Measurements from ENCODE around the gene CFL2.
A peak's percentile ranks its signal among the peaks of the same experiment; 100 is the strongest.
"Not testable (repeated sequence)": the region's sequence is repeated elsewhere in the genome, so short reads cannot be mapped to it uniquely, and the experiment has no call there.

Gene CFL2

DNA sequence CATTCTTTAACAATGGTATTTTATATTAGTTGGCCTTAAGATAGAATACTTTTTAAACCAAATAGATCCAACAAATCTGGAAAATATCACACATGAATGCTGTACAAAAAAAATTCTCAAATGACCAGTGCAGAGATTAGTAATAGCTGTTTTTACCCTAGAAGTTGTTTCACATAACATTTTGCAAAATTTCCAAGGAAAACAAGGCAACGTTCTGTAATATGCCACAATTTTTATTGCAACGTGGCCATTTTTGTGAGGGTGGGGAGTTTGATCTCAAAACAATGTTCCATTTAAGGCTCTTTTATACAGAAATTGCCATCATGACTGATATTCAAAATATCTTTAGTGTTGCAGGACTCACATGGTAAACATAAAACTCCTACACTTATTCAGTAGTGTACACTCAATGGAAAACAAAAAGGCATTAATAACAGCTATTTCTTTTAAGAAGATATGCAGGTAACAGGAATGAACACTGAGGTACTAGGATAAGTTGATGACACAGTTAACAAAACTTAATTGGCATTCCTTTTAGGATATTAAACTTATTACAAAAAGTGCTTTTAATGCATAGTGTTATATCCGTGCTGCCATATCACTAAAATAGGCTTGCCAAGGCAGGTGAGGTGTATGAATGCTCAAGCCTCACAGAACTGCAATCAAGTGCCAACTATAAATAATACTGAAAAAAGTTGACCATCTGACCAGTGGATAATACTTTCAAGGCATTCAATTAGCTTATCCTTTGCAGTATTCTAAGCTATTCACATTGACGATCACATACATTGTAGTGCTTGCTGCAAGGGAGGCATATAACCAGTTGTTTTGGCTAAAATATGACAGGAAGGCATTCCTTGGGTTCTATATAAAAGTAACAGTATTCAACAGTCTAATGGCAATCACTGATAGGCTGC lies 2.3 kb downstream of the CFL2 start:
- DNase-seq (ENCODE audit: low spot score): no peak

DNA sequence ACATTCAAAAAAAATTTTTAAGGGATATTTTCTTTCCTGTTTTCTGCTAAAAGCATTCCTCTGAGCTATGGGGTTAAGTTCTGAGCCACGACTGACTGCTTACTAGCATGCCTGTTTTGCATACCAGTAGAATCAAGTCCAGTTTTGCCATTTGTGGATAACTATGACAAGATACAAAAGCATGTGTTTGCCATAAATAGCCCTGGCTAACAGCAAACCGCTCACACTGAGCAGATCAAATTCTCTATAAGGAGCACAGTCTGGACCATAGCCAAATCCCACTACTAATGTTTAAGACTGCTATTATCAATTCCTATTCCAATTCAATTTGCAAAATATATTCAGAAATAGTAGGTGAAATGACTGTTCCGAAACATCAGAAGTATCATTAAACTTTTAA lies 3.2 kb downstream of the CFL2 start:
- no peak for DNase-seq (ENCODE audit: low spot score)

GRCh38 chr14:34710744-34711143 lies 3.6 kb downstream of the CFL2 start:
- no peak for DNase-seq (ENCODE audit: low spot score)

- no peak for DNase-seq (ENCODE audit: low spot score)
Measured at GRCh38 chr14:34710006-34710405, 4.4 kb downstream of the CFL2 start.

- DNase-seq (ENCODE audit: low spot score): no peak
Measured at GRCh38 chr14:34707722-34708121, 6.7 kb downstream of the CFL2 start.

DNA sequence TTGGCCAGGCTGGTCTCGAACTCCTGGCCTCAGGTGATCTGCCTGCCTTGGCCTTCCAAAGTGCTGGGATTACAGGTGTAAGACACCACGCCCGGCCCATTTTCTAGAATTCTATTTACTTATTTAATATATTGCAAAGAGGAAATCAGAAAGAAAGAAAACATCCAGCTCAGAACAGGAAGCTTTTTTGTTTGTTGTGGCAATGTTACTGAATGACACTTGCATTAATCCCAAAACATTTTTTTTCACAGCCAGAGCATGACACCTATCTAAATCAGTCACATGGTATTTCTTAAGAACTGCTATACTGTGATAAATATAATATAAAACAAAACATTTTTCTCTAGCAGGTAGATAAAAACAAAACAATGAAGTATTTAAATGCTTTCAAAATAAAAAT lies 12.6 kb downstream of the CFL2 start:
- no peak for DNase-seq (ENCODE audit: low spot score)

DNA sequence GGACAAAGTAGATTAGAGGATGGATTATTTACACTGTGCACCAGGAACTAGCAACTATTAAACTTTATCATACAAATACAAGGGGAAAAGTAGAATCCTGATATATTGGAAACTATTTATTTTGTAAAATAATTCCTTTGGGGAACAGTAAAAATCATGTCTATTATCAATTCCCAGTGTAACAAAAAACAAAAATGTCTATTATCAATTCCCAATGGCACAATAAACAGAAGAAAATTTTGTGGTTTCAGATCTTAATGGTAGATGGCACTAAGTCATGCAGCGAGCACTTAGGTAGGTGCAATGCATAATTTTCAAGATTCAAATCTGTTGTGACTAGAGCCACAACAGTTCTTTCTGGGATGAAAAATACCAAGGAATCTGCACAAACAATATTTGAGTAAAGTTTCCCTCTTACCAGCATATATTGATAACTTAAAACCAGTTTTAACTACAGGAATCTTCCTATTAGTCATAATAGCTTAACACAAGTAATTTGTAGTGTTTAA lies 13.7 kb downstream of the CFL2 start:
- DNase-seq (ENCODE audit: low spot score): no peak

DNA sequence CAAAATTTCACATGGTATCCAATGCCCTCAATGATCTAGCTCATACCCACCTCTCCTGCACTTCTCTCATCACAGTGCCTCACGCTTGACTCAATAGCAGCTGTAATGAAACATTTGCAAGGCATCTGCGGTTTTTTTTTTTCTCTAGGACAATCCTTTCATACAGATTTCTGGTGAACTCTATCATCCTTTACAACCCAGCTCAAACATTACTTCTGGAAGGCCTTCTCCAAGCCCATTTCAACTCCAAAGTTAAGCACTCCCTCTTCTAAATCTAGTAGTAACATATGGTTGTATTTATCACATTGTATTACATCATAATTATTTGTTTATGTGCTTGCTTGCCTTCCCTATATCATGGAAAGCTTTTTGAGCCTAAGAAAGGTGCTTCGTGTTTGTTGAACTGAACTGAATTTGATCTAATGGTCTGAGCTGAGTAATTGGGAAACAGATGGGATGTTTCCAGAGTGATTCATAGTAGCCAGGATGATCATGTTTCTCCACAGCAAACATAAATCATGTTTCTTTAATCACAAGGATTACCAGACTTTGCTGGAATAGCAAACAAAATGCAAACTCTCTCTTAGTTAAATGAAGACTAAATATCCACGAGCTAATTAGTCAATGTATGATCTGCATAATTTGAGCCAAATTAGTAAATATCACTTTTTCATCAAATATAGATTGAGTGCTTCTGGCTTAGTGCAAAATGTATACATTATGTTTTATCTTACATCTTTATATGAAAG lies 14.3 kb downstream of the CFL2 start:
- peak; percentile 43 for DNase-seq (ENCODE audit: low spot score)

DNA sequence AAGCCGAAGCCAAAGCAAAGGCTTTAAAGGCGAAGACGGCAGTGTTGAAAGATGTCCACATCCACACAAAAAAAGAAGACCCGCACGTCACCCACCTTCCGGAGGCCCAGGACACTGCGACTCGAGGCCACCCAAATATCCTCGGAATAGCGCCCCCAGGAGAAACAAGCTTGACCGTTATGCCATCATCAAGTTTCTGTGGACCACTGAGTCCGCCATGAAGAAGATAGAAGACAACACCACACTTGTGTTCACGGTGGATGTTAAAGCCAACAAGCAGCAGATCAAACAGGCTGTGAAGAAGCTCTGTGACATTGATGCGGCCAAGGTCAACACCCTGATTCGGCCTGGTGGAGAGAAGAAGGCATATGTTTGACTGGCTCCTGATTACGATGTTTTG lies 20.2 kb downstream of the CFL2 start:
- DNase-seq (ENCODE audit: low spot score): not testable (repeated sequence)

GRCh38 chr14:34693228-34693939 lies 21.0 kb downstream of the CFL2 start:
- no peak for DNase-seq (ENCODE audit: low spot score)

DNA sequence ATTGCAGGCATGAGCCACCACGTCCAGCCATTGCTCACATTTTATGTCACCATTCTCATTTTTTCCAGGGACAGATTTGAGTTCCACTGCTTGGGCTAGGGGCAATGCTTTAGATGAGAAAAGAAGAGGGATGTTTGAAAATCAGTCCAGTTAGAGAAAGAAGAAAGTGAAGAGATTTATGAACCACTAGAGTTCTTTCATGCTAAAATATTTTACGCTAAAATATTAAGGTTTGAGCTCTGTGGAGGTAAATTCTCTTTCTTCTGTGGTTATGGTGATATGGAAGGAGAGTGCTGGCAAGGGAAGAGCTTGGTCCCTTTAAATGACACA lies 21.5 kb downstream of the CFL2 start:
- no peak for DNase-seq (ENCODE audit: low spot score)

GRCh38 chr14:34692348-34692747 lies 22.0 kb downstream of the CFL2 start:
- no peak for DNase-seq (ENCODE audit: low spot score)

- no peak for DNase-seq (ENCODE audit: low spot score)
Measured at GRCh38 chr14:34691206-34691605, 23.2 kb downstream of the CFL2 start.

GRCh38 chr14:34688470-34689206 lies 25.8 kb downstream of the CFL2 start:
- no peak for DNase-seq (ENCODE audit: low spot score)

DNA sequence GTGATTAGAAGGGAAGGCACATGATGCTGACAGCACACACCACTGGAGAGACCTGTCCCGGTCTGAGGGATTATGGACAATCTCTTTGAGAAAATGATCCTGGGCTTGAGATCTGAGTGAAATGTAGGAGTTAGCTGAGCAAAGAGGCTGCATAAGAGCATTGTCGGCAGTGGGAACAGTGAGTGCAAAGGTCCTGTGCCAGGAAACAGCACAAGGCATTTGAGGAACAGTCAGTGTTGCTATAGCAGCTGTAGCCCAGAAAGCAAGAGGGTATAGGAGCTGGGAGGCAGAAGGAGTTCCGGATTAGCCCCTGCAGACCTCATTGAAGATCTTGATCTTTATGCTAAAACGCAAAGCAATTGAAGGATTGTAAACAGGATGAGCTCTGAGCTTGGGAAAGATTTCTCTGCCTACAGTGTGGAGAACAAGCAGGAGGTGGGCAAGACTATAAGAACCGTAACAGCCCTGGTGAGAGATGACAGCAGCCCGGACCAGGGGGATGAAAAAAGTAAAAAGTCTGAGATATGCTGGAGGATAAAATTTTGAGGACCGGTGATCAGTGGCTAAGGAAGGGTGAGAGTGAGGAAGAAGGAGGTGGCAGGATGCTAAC lies 28.5 kb downstream of the CFL2 start:
- no peak for DNase-seq (ENCODE audit: low spot score)

DNA sequence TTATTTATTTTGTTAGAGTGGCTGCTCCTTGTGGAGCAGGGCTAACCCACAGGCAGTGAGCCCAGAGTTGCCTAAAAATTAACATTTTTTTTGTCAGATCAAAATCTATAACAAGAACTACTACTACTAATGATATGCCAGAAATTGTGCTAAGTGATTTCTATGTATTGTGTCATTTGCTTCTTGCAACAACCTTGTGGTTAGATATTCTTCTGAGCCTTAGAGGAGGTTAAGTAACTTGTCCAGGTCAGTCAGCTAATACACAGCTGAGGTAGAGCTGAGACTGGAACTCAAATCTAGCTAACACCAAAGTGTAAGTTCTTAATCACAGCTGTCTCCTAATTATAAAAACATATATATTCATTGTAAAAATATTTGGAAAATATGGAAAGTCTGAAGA lies 29.8 kb downstream of the CFL2 start:
- DNase-seq (ENCODE audit: low spot score): no peak

GRCh38 chr14:34682787-34683321 lies 31.5 kb downstream of the CFL2 start:
- DNase-seq (ENCODE audit: low spot score): no peak

DNA sequence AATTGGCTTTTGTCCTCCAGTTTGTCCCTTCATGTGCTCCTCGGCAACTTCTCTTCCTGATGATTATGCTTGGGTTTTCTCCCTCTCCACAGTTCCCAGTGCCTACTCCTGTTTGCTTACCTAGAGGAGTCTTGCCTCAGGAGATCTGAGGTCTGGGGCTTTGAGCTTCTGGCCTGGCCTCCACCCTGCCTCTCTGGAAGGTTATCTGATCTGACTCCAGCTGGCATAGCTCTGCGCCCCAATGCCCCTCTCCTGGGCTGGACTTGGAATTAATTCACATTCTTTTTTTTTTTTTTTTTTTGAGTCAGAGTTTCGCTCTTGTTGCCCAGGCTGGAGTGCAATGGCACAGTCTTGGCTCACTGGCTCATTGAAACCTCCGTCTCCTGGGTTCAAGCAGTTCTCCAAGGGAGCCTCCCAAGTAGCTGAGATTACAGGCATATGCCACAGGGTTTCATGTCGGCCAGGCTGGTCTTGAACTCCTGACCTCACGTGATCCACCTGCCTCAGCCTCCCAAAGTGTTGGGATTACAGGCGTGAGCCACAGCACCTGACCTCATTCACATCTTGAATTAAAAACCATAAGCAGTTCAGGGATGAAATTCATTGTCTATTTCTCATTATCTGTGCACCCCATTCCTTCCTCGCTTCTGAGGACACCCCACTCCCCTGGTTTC lies 33.5 kb downstream of the CFL2 start:
- no peak for DNase-seq (ENCODE audit: low spot score)

DNA sequence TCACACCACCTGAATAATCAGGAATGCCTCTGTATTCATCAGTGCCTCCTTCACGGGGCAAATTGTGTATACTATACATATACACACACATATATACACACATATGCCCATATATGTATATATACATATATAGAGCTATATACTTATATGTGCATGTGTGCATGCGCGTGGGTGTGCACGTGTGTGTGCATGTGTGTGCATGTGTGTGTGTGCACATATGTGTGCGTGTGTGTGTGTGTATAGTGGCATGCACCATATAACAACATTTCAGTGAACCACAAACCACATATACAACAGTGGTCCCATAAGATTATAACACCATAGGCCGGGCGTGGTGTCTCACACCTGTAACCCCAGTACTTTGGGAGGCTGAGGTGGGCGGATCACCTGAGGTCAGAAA lies 35.7 kb downstream of the CFL2 start:
- DNase-seq (ENCODE audit: low spot score): no peak

- no peak for DNase-seq (ENCODE audit: low spot score)
Measured at GRCh38 chr14:34678306-34678705, 36.1 kb downstream of the CFL2 start.
